ENCODE results near the gene ABCA2.

ABCA2 gene

DNA sequence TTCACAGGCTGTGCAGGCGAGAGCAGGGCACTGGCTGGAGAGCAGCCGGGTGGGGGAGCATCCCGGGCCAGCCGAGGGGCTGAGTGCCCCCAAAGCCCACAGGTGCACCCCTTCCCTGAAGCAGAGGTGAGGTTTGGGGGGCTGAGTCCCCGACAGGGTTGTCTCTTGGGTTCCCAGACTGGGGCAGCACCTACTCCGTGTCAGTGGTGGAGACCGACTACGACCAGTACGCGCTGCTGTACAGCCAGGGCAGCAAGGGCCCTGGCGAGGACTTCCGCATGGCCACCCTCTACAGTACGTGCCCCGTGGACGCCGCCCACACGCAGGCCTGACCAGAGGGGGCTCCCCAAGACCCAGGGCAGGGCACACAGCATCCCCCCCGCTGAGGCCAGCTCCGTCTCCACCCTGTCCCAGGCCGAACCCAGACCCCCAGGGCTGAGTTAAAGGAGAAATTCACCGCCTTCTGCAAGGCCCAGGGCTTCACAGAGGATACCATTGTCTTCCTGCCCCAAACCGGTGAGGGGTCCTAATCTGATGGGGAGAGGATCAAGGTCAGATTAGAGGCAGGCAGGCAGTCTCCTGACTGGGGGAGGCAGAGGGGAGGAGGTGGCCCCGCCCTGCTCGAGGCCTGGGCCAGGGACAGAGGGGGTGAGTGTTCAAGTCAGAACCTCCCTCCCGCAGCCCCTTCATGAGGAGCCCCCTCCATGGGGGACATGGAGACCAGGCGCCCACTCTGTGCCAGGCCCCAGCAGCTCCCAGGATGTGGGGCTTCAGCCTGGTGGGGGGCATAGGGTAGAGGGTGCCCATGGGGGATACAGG lies 48.1 kb downstream of the ABCA2 start:
- no peak for DNase-seq (ENCODE audit: low read depth in 3 of 3)

DNA sequence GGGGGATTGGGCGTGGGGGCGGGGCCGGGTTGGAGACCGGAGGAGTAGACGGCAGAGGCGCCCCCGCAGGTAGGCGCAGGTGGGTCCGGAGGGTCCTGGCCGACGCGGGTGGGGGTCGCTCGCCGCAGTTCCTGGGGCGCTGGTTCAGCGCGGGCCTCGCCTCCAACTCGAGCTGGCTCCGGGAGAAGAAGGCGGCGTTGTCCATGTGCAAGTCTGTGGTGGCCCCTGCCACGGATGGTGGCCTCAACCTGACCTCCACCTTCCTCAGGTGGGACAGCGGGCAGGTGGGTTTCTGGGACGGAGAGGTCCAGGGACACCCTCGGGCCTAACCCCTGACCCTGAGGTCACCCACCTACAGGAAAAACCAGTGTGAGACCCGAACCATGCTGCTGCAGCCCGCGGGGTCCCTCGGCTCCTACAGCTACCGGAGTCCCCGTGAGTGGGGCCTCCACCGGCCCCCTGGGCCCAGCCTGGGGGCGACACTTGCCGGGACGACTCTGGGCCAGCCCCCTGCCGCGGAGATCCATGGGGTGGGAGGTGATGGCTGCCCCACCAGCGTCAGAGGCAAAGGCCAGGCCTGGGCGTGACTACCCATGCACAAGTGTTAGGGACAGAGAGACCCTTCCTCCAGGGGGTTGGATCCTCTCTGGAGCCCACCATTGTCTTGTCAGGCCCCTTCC lies 49.0 kb downstream of the ABCA2 start:
- no peak for DNase-seq (ENCODE audit: low read depth in 3 of 3)

DNA sequence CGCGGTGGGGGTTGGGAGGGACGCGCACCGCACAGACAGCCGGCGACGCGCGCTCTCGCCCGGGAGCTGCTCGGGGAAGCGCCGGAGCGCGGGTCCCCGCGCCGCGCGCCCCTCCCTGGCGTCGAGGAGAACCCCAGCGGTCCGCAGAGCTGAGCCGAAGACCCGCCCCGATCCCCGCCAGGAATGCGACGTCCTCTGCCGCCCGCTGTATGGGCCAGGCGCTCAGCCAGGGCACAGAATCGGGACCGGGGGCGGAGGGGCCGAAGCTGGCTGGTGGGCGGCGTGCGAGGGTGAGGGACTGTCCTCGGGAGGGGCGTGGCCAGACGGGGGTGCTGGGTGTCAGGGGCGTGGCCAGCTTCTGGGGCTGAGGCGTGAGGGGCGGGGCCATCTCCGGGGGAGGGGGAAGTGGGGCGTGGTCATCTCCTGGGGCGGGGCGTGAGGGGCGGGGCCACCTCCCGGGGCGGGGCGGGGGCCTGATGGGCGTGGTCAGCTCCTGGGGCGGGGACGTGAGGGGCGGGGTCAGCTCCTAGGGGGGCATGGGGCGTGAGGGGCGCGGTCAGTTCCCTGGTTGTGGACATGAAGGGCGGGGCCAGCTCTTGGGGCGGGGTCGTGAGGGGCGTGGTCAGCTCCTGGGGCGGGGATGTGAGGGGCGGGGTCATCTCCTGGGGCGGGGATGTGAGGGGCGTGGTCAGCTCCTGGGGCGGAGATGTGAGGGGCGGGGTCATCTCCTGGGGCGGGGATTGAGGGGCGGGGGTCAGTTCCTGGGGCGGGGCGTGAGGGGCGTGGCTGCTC lies 49.8 kb downstream of the ABCA2 start:
- peak; percentile 48 to 72 (median 52) for DNase-seq (ENCODE audit: low read depth in 3 of 3)

DNA sequence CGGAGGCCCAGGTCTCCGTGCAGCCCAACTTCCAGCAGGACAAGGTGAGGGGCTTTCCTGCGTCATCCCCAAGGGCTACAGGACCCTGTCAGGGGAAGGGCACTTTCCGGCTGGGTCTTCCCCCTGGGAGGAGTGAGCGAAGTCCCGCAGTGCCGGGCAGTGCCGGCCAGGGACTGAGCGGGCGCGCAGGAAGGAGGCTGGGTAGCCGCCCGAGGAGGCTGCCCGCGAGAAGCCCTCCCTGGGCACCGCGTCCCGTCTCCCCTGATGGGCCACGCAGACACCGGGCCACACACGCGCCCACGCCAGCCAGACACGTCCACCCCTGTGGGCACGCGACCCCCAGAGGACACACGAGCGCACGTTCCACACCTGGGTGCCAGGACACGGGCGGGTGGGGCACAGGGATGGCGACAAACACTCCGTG lies 50.4 kb downstream of the ABCA2 start:
- DNase-seq (ENCODE audit: low read depth in 3 of 3), result no peak

DNA sequence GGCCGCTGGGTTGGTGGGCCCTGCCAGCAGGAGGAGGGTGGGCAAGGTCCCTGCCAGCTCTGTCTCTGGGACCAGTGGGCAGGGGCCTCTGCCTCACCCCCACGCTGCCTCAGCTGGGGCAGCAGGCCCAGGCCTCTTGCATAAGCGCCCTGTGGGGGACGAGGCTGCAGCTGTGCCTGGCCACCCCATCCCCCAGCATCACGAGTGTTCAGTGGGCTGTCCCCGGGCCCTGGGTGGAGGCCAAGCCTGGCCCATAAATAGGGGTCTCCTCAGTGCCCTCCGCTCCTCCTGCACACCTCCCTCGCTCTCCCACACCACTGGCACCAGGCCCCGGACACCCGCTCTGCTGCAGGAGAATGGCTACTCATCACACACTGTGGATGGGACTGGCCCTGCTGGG lies 50.8 kb downstream of the ABCA2 start, which contains the start of gene PTGDS:
TSS of gene PTGDS (plus strand) at position 282 of the 400 bp plus-strand sequence. CDS start at position 357, 75 bp downstream.
- DNase-seq (ENCODE audit: low read depth in 3 of 3), result no peak

DNA sequence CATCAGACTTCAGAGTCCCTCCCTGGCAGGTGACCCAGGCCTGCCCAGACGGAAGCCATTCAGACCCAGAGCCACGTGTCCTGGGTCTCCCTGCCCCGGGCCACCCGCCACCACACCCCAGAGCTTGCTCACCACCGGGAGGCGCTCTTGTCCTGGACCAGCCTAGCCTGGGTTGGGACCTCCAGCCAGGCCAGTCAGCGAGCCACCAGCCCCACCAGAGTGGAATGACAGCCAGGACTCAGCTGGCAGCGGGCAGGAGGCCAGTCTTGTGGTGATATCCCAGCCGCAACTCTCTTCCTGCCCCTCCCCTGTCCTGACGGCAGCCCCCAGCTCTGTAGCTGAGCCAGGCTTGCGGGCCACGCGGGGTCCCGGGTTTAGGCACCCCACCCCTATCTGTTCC lies 52.4 kb downstream of the ABCA2 start:
- DNase-seq (ENCODE audit: low read depth in 3 of 3), result peak in 1 of 3 donors; percentile 41

DNA sequence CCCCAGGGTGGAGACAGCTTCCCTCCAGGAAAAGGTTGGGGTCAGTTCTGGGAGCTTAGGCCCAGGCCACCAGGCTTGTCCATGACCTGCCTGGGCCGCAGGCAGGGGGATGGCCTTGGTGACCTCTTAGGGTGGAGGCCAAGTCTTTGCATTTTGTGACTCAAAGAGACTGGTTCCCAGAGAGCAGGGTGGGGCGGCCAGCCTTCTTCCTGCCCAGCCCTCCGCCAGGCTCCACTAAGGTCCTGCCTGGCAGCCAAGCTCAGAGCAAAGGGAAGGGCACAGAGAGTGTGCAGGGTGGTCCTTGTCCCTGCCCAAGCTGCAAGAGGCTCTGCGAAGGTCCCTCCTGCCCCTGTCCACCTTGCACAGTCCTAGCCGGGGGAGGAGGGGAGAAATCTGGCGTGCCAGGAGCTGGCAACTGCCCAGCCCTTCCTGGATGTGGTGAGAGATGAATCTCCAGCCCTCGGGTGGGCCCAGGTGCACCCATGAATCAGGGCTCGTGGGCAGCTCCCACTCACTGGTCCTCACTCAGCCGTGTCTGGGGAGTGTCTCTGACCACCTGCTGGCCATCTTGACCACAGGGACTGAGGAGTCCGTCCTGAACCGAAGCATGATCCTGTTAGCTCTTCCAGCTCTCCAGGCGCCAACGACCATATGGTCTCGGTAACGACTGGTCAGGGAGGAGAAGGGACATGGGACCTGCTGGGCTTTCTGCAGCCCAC lies 53.1 kb downstream of the ABCA2 start:
- DNase-seq (ENCODE audit: low read depth in 3 of 3), result no peak

DNA sequence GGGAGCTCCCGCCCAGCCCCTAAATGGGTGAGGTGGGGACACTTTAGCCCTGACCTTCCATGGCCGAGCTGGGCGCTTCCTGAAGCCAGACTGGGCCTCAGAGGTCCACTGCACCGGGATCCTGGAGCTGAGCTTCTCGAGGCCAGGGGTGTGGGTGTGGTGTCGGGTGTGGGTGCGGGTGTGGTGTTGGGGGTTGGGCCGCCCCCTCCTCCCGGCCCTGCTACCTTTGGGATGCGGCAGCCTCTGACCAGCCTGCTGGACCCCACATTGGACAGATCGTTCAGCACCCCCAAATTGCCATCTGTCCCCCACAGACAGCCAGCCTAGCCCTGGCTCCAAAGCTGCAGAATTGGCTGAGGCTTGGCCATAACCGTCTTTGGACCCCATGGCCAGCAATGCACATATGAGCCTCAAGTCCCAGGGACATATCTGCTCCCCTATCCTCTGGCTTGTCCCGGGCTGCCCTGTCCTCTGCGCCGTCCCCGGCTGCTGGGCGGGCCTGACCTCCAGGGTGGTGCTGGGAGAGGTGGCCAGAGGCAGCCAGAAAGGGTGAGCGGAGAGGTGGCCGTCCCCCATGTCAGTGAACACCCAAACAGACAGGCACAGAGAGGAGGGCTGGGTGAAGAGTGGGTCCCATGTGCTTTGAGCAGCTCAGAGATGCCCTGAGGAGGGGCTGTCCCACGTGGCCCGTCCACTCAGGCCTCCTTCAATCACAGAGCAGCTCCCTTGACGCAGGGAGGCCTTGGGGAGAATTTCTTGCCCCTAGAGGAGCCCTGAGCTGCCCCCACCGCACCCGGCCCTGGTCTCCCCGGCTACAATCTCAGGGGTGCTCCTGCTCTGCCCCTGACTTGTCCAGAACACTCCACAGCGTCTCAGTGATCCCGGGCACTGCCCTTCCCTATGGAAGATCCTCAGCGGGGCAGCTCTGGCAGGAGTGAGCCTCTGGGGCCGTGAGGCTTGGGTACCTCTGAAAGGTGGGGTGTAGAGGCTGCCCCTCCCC lies 54.1 kb downstream of the ABCA2 start:
- DNase-seq (ENCODE audit: low read depth in 3 of 3), result no peak

DNA sequence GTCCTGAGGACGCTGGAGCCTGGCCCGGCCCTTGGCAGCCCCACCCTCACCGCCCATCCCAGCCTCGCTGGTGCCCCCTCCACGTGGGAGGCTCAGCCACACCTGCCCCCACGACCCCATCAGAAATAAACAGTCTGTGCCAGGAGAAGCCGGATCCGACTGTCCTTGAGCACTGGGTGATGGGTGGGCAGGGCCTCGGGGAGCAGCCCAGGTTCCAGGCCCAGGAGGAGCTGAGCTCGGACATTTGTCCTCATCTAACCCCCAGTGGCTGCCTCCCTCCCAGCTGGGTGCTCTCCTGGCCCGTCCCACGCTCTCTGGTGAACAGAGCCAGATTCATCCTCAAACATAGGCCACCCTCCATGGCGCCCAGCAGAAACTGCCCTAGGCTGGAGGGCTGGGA lies 55.3 kb downstream of the ABCA2 start:
- no peak for DNase-seq (ENCODE audit: low read depth in 3 of 3)

DNA sequence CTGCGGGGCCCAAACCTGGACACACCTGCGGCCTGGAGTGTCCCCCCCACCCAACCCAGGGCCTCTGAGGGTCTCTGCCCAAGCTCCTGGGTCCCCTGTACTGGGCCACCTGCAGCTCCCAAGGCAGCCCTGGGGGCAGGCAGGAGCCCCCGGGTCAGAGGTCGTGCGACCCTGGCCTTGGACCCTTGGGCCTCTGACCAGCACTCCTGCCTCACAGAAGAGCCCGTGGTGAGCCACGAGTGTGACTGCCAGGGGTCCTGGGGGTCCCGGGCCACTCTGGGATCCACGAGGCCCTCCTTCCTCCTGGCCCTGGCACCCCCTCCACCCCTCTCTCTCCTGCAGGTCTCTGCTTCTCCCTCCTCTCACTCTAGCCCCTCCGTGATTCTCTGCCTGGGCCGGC lies 55.7 kb downstream of the ABCA2 start:
- no peak for DNase-seq (ENCODE audit: low read depth in 3 of 3)

DNA sequence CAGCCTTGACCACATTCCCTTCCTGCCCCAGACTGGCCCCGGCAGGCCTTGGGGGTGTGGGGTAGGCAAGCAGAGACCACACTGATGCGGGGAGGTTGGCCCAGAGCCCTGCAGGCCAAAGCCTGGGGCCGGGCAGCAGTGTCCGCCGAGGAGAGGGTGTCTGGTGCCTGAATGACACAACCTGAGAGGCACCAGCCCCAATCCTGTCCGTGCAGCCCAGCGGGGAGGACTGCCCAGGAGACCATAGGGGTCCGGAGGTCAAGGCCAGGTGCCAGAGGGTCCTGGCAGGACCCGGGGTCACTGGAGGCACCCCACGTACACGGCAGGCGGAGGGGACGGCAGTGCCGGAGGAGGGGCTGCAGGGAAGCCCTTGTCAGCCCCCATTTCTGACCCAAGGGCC lies 56.3 kb downstream of the ABCA2 start:
- DNase-seq (ENCODE audit: low read depth in 3 of 3), result no peak

DNA sequence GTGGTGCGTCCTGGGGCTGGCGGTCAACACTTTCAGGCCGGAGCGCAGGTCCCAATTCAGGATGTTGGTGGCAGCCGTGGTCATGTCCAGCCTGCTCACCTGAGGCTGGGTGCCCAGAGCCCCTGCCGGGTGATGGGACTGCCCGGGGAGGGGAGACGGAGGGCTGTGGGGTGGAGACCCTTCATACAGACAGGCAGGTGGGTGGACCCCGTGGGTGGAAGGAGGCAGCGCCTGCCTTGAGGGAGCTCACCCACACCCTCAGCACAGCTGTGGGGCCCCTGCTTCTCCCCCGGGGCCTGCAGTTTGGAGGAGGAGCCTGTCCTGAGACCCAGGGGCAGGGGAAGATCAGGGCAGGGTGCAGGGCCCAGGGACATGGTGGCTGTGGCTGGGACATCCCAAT lies 57.7 kb downstream of the ABCA2 start:
- no peak for DNase-seq (ENCODE audit: low read depth in 3 of 3)

DNA sequence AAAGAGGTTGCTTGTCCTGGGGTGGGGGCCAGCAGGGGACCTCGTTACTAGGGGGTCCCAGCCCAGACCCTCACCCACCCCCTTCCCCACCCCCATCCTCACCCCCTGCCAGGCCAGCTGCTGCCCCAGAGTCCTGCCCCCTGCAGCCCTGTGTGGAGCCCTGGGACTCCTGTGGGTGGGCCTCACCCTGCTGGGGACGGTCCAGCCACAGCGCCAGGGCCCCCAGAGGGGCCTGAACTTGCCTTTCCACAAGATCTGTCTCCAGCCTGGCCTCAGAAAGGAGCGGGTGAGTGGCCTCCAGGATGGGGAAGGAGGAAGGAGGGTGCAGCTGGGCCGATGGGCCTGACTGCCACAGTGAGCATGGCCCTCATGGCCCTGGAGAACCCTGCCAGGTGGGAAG lies 58.3 kb downstream of the ABCA2 start:
- DNase-seq (ENCODE audit: low read depth in 3 of 3), result no peak

DNA sequence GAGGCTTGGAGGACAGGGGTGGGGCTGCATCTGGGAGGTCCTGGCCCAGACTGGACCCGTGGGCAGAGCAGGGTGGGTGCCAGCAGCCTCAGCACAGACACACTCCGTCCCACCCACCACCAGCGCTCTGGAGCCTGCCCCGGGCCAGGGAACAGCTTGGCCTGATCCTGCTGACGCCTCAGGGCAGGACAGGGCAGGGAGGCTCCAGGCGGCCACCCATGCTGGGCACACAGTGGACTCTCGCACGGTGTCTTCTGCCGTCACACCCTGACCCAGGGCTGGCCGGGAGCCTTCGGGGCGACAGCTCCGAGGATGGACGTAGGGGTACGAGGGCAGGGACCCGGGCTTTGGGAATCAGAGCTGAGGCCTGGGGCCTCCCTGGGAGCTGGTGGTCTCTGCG lies 58.9 kb downstream of the ABCA2 start:
- no peak for DNase-seq (ENCODE audit: low read depth in 3 of 3)

DNA sequence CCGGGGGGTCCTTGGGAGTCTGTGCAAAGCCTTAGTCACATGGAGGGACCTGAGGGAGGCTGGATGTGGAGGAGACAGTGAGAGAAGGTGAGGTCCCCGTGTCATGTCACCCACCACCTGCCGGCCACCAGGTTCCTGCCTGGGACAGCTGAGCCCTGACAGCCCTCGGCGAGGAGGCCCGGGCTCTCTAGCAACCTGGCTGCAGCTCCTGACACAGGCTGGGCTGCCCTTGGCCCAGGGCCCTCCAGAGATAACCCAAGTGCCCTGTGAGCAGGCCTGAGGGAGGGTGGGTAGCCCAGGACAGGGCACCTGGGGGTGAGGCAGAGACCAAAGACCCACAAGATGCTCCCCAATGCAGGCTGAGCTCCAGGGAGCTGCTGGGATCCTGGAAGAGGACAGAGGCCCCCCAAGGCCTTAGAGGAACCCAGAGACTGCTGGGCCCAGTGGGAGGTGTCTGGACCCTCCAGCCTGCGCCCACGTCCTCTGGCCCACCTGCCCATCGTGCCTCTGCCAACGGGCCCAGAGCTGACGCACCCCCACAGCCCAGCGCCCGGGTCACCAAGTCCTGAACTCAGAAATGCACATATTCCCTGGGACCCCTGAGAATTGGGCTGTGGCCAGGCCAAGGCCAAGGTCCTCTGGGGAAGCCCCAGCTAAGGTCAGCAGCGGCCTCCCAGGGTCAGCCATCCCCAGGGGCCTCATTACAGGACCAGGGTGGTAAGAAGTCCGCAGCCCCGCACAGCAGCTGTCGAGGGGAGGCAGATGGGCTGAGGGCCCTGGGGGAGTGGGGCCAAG lies 59.5 kb downstream of the ABCA2 start:
- DNase-seq (ENCODE audit: low read depth in 3 of 3), result no peak

DNA sequence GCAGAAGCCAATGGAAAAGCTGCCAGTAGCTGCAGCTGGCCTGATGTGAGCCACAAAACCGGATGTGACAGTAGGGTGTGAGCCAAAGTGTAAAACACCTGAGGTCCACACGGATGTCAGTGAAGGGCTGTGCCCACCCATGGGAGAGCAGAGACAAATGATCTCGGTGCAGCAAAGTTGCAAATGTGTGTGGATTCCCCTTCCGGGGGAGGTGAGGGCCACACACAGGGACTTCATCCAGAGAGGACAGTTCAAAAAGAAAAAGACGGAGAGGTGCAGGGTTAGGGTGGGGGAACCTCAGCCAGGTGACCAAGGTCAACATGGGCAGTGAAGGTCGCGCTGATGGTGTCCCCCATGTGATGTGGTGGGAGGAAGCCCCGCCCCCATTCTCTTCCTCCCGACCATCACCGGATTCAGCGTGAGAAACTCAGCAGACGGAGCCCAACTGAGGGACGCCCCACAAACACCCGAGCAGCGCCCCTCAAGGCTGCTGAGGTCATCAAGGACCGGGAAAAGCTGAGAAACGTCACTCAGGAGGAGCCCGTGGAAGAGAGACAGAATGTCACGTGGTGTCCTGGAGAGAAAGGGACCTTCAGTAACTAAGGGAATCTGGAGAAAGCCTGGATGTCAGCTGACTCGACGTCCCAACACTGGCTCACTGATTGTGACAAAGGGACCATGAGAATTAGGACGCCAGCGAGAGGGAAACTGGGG lies 62.1 kb downstream of the ABCA2 start:
- DNase-seq (ENCODE audit: low read depth in 3 of 3), result no peak

DNA sequence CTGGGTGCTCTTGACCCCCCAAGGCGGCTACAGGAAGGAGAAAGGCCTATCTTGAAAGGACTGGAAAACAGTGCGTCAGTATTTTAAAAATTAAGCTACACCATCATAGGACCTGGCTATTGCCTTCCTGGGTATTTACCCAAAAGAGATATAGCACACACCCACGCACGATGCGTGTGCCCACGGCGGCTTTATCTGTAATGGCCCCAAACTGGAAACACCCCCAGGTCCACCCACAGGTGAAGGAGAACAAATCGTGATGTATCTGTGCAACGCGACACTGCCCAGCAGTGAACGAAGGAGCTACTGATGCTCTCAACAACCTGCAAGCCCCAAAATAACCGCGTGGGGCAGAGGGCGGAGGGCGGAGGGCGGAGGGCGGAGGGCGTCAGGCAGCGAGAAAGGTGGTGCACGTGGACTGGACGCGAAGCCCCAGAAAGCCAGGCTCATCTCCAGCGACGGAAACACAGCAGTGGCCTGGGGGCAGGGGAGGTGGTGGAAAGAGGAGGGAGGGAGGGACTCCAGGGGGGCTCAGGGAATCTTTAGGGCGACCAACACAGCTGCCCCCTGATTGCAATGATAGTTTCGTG lies 63.1 kb downstream of the ABCA2 start:
- no peak for DNase-seq (ENCODE audit: low read depth in 3 of 3)

DNA sequence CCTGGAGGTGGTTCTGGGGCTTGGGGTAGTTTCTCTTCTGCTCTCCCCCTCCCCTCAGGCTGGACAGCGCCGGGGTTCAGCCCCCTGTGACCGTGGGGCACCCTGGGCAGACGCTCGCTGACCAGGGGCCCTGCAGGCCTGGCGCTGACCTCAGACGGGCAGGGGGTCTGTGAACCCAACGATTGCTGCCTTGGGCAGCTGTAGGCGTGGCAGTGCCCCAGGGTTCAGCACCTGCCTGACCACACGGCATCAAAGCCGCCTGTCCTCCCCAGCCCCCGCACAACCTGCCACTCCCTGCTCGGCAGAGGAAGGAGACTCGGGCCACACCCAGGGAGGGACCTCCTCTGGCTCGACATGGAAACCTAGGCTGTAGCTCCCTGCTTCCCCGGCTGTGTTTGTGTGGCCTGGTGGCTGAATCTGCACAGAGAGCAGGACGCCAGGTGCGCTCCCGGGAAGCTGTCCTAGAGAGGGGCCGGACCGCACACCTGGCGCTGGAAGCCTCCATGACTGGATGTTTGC lies 63.8 kb downstream of the ABCA2 start:
- DNase-seq (ENCODE audit: low read depth in 3 of 3), result no peak
